GM21423 (cell line): ENCODE results near the gene NEDD8.
"Not testable (repeated sequence)": the region's sequence is repeated elsewhere in the genome, so short reads cannot be mapped to it uniquely, and the experiment has no call there.

Experiments
- ATAC-seq: cut with Tn5 transposase; IDR thresholded peaks from one replicate; pipeline ENCODE4 v1.9.1; 2021; ENCODE audit warnings: mild to moderate bottlenecking, moderate library complexity; ENCODE audit not compliant: unreplicated experiment

Gene NEDD8

GRCh38 chr14:24228902-24229301 lies 3.3 kb downstream of the NEDD8 start:
- ATAC-seq, result no peak

GRCh38 chr14:24226473-24226872 lies 5.7 kb downstream of the NEDD8 start:
- ATAC-seq, result no peak

- no peak for ATAC-seq
These were observed 7.5 kb downstream of the NEDD8 start for GRCh38 chr14:24224618-24225071.

- not testable (repeated sequence) for ATAC-seq
These were observed 9.2 kb downstream of the NEDD8 start for GRCh38 chr14:24222987-24223386.

- ATAC-seq, result no peak
These were observed 12.6 kb downstream of the NEDD8 start for GRCh38 chr14:24219521-24219920.

GRCh38 chr14:24219080-24219479 lies 13.1 kb downstream of the NEDD8 start:
- no peak for ATAC-seq

- ATAC-seq, result not testable (repeated sequence)
These were observed 15.3 kb downstream of the NEDD8 start for GRCh38 chr14:24216876-24217275.

GRCh38 chr14:24216345-24216699 lies 15.8 kb downstream of the NEDD8 start:
- no peak for ATAC-seq

- peak; percentile 65 for ATAC-seq
These were observed 16.4 kb downstream of the NEDD8 start, which contains the start of gene MDP1 for GRCh38 chr14:24215495-24216344. Gene MDP1, minus strand, starts transcription at chr14:24216066. Its CDS starts 111 bp downstream, at chr14:24215955.

GRCh38 chr14:24213866-24214662 lies 18.1 kb downstream of the NEDD8 start:
- no peak for ATAC-seq

GRCh38 chr14:24212924-24213865 lies 19.0 kb downstream of the NEDD8 start, which contains the start of gene CHMP4A:
Gene CHMP4A, minus strand, starts transcription at chr14:24213488. Its CDS starts 49 bp downstream, at chr14:24213439.
- peak; percentile 72 for ATAC-seq

GRCh38 chr14:24211311-24211710 lies 20.9 kb downstream of the NEDD8 start:
- no peak for ATAC-seq

GRCh38 chr14:24207625-24208024 lies 24.5 kb downstream of the NEDD8 start:
- no peak for ATAC-seq

GRCh38 chr14:24207104-24207551 lies 25.0 kb downstream of the NEDD8 start:
- no peak for ATAC-seq

- no peak for ATAC-seq
These were observed 25.7 kb downstream of the NEDD8 start for GRCh38 chr14:24206260-24207103.

GRCh38 chr14:24204163-24205146 lies 27.7 kb downstream of the NEDD8 start:
- no peak for ATAC-seq

- not testable (repeated sequence) for ATAC-seq
These were observed 28.8 kb downstream of the NEDD8 start for GRCh38 chr14:24203249-24203886.

- not testable (repeated sequence) for ATAC-seq
These were observed 29.6 kb downstream of the NEDD8 start for GRCh38 chr14:24202538-24202937.
